ENCODE results near the gene OGDH.

The OGDH gene

DNA sequence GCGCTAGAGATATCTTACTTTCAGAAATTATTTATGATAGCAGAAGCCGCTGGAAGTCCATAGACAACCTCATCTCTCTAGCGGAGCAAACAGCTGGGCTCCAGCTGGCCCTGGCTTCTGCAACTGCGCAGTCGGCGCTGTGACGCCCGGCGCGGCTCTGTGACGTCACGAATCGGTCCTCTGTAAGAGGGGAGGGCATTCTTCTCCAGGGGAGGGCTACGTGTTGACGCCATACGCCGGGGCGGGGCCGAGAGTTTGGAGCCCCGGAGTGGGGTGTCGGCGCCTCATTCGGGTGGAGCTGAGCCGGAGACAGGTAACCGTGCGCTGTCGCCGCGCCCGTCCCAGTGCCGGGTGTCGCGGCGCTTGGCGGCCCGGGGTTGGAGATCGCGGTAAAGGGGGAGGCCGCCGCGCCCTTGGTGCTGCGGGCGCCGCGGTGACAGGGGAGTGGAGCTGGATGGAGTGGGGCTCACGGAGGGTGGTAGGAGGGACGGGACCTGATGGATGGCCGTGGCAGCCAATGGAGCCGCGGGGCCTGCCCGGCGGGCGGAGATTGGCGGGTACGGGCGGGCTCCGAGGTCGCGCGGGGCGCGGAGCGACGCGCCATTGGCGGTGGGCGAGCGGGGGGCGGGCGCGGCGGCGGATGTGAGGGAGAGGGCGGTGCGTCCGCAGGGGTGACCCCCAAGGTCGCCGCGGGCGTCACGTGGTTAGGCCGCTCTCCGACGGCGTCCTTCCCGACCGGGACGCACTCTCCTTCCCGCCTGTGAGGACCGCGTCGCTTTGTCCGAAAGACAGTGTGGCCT, at the start of gene OGDH:
TSS of gene OGDH (plus strand) at position 287 of the 800 bp plus-strand sequence. CDS start 17,717 bp downstream, outside the sequence.
- TF ChIP-seq GATA3 (IDR thresholded peaks at IDR 0.05; ENCODE audit: low read depth, low read length) (no peak), GATA2 (IDR thresholded peaks at IDR 0.05; ENCODE audit: low read depth, low read length) (no peak; the same call in 1 of the 2 replicates)

DNA sequence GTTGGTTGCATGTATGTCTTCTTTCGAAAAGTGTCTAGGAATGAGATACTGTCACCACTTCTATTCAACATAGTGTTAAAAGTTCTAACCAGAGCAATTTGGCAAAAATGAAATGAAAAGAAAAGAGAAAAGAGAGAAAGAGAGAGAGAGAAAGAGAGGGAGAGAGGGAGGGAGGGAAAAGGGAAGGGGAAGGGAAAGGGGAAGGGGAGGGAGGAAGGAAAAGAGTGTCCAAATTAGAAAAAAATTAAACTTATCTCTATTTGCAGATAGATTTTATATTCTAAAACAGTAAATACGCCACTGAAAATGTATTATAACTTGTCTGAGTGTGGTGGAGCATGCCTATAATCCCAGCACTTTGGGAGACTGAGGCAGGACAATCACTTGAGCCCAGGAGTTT, 48.9 kb upstream of the OGDH start:
- TF ChIP-seq GATA3 (IDR thresholded peaks at IDR 0.05; ENCODE audit: low read depth, low read length) (no peak), GATA2 (IDR thresholded peaks at IDR 0.05; ENCODE audit: low read depth, low read length) (no peak)

GRCh38 chr7:44559485-44559884, 46.9 kb upstream of the OGDH start:
- TF ChIP-seq GATA3 (IDR thresholded peaks at IDR 0.05; ENCODE audit: low read depth, low read length) (no peak), GATA2 (IDR thresholded peaks at IDR 0.05; ENCODE audit: low read depth, low read length) (no peak)

DNA sequence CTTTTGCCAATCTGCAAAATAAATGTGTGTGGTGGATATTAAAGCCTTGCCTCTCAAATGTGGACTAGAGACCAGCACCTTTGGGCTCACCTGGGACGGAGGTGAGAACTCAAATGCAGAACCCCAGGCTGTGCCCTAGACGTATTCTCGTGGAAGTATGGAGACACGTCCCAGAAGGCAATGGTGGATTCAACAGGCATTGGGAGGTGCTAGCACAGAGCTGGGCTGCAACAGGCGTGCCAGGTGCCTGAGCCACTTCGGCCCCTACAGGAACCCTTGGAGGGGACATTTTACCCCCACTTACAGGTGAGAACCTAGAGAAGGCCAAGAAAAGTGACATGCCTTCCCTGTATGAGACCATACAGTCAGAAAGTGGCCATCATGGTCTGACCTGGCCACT, 44.9 kb upstream of the OGDH start:
- TF ChIP-seq GATA2 (IDR thresholded peaks at IDR 0.05; ENCODE audit: low read depth, low read length) (no peak), GATA3 (IDR thresholded peaks at IDR 0.05; ENCODE audit: low read depth, low read length) (no peak)

DNA sequence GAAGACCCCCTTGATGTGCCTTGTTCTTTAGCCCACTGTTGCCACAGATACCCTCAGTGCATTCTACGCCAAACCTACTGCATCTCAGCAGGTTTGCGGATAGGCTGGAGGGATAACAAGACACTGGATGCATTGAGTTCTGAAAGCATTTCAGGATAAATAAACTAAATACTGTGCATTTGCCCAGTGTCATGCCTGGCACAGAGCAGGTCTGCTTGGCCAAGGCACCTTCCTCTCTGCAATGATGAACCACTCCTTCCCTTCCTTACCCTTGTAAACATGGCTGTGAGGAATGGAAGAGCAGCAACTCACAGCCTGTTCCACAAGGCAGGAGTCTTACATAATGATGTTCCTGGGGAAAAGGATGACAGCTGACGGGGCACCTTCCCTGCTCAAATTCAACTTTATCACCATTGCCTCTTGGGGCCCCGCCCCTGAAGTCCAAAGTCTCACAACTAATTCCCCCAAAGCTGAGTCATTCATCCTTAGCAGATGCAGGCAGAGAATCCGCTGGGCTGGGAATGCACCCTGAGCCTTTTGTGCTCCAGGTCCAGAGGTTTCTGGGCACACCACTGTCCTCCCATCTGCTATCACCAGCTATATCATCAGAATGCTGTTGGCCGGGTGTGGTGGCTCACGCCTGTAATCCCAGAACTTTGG, 44.3 kb upstream of the OGDH start:
- TF ChIP-seq GATA2 (IDR thresholded peaks at IDR 0.05; ENCODE audit: low read depth, low read length) (no peak), GATA3 (IDR thresholded peaks at IDR 0.05; ENCODE audit: low read depth, low read length) (no peak)

- no peak for TF ChIP-seq GATA2 (IDR thresholded peaks at IDR 0.05; ENCODE audit: low read depth, low read length)
- no peak for TF ChIP-seq GATA3 (IDR thresholded peaks at IDR 0.05; ENCODE audit: low read depth, low read length)
Measured at GRCh38 chr7:44563171-44563679, 43.2 kb upstream of the OGDH start.

DNA sequence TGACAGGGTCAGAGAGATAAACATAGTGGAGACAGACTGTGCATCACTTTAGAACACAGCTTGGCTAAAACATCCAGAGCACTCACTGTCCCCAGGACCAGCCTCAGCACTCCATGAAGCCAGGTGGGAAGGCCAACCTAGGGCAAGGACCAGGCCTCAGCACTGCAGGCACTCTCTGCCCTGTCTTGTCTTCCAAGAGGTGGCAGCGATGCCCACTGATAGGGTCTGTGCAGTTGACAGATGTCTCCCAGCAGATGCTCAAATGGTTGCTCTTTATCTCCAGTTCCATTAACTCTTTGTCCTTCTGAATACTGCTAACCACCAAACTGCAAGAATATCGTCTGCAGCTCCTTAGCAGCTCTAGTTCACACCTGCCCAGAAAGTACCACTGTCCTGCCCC, 41.8 kb upstream of the OGDH start:
- TF ChIP-seq GATA2 (IDR thresholded peaks at IDR 0.05; ENCODE audit: low read depth, low read length) (no peak), GATA3 (IDR thresholded peaks at IDR 0.05; ENCODE audit: low read depth, low read length) (no peak)

- TF ChIP-seq GATA3 (IDR thresholded peaks at IDR 0.05; ENCODE audit: low read depth, low read length) (no peak), GATA2 (IDR thresholded peaks at IDR 0.05; ENCODE audit: low read depth, low read length) (no peak)
Measured at GRCh38 chr7:44565097-44565794, 41.2 kb upstream of the OGDH start.

DNA sequence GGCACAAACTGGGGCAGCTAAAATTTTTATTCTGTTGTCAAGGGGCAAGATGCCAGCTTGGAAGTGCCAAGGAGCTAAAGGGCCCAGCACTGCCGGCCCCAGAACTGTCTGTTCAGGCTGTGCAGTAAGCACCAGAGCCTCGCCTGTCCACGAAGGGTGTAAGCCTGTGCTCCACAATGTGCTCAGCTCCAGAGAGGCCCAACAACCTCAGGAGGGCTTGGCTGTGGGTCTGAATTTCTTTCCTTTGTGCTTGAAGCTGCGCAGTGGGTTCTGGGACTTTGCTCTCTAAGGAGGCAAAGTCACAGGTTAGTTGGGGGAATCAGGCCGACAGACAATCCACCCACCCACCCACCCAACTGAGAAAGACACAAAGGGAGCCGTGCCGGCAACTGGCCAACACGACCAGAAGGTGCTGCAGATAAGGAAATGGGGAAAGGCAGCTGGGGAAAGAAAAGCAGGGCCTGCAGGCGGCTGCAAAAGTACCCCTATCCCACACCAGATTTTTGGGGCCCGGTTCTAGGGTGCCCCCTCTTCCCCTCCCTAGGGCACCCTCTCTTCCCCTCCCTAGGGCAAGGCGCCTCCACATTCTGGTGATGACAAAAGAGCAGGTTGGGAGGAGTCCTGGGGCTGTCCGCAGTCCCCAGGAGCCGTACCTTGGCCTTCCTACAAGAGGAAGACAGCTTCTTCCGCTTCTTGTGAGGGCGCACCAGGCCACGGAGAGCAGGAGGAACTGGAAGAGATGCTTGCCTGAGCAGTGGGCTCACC, 40.5 kb upstream of the OGDH start:
- TF ChIP-seq GATA2 (IDR thresholded peaks at IDR 0.05; ENCODE audit: low read depth, low read length) (no peak), GATA3 (IDR thresholded peaks at IDR 0.05; ENCODE audit: low read depth, low read length) (no peak)

DNA sequence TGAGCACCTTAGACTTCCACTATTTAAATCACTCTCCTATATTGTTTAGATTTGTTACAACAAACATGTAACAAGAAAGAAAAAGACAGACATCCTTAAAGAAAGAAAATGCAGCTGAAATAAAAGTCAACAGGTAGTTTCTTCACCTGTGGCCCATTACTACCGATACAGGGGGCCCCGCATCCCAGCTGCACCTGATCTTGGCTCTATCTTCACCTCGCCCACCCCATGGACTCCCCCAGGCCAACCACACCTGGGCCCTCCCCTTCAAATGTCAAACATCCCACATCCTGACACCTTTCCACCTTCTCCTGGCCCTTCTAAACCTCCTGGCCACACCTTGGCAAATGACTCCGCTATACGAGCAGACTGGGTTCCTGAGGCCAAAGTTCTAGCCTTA, 39.7 kb upstream of the OGDH start:
- TF ChIP-seq GATA2 (IDR thresholded peaks at IDR 0.05; ENCODE audit: low read depth, low read length) (no peak), GATA3 (IDR thresholded peaks at IDR 0.05; ENCODE audit: low read depth, low read length) (no peak)

- no peak for TF ChIP-seq GATA3 (IDR thresholded peaks at IDR 0.05; ENCODE audit: low read depth, low read length)
- no peak for TF ChIP-seq GATA2 (IDR thresholded peaks at IDR 0.05; ENCODE audit: low read depth, low read length)
Measured at GRCh38 chr7:44567884-44568283, 38.5 kb upstream of the OGDH start.

DNA sequence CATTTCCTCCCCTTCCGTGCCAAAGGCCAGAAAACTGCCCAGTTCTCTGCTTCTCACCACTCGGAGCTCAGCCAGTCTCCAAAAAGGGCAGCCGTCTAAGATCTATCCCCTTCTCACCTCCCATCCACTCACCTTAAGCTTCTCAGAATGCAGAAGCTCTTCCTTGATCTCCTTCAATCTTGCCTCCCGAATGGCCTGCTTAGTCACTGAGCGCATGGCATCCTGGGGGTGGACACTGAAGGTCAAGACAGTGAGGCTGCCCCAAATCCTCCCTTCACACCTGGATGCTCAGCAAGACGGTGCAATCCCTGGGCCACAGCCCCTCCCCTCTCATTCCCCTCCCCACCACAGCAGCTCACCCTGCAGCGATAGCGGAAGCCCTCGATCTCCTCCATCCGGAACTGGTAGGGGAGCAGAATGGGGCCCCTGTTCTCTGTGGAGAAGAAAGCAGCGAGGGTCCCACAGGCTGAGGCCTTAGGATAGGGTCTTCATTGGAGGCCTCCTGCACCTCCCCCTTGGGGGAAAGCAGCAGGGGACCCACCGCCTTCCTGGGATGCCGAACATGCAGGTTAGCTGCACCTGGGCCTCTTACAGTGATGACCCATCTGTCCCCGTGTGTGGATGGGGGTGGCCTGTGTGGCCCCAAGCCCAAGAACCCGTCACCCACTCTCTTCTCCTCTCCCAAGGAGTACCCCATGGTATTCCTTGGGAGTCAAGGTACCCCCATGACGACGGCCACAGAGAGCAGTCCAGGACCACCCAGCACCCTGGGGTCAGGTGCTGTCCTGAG, 37.5 kb upstream of the OGDH start:
- no peak for TF ChIP-seq GATA2 (IDR thresholded peaks at IDR 0.05; ENCODE audit: low read depth, low read length)
- TF ChIP-seq GATA3 (IDR thresholded peaks at IDR 0.05; ENCODE audit: low read depth, low read length) = no peak

DNA sequence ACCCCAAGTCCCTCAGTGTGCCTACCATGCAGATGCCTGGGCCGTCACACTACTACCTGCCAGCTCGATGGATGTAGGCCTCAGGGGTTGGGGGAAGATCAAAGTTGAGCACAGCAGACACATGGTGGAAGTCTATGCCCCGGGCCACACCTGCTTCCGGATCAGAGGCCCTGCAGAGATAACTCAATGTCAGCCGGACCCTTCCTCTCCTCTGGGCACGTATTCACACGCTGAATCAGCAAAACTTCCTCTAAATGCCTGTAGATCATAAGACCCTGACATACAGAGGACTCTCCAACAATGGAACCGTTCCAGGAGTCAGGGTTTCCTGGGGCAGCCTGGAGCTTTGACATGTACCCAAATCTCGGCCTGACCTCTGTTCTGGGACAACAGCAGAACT, 36.5 kb upstream of the OGDH start:
- TF ChIP-seq GATA2 (IDR thresholded peaks at IDR 0.05; ENCODE audit: low read depth, low read length) (no peak), GATA3 (IDR thresholded peaks at IDR 0.05; ENCODE audit: low read depth, low read length) (no peak)
